ENCODE measurements around the gene ZNF234.
"Not testable (repeated sequence)": the region's sequence is repeated elsewhere in the genome, so short reads cannot be mapped to it uniquely, and the experiment has no call there.

The ZNF234 gene

GRCh38 chr19:44141191-44142058, at the start of gene ZNF234:
TSS of gene ZNF234 (plus strand) at chr19:44141554. CDS start at chr19:44144633, 3,079 bp downstream.
- DNase-seq (ENCODE audit: low spot score) (peak; percentile 90), FAIRE-seq (peak; percentile 44)

GRCh38 chr19:44092108-44092507, 49.2 kb upstream of the ZNF234 start:
- no peak for FAIRE-seq

GRCh38 chr19:44093931-44094765, 47.2 kb upstream of the ZNF234 start, which contains the start of gene ZNF224:
TSS of gene ZNF224 (plus strand) at chr19:44094361. CDS start at chr19:44097874, 3,513 bp downstream.
- FAIRE-seq = no peak
- DNase-seq (ENCODE audit: low spot score) = peak; percentile 94

More at GRCh38 chr19:44092108-44092507, 49.2 kb upstream of the ZNF234 start:
- DNase-seq (ENCODE audit: low spot score) = no peak

DNA sequence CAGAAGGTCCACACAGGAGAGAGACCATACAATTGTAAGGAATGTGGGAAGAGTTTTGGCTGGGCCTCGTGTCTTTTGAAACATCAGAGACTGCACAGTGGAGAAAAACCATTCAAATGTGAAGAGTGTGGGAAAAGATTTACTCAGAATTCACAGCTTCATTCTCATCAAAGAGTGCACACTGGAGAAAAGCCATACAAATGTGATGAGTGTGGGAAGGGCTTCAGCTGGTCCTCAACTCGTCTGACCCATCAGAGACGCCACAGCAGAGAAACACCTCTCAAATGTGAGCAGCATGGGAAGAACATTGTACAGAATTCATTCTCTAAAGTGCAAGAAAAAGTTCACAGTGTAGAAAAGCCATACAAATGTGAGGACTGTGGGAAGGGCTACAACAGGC, 33.6 kb upstream of the ZNF234 start:
- FAIRE-seq (no peak), DNase-seq (ENCODE audit: low spot score) (no peak)

- DNase-seq (ENCODE audit: low spot score) (no peak), FAIRE-seq (no peak)
Measured at GRCh38 chr19:44109458-44109857, 31.9 kb upstream of the ZNF234 start.

GRCh38 chr19:44111910-44112463, 29.4 kb upstream of the ZNF234 start:
- FAIRE-seq = no peak
- DNase-seq (ENCODE audit: low spot score) = peak; percentile 17

- no peak for DNase-seq (ENCODE audit: low spot score)
- no peak for FAIRE-seq
Measured at GRCh38 chr19:44112802-44113137, 28.6 kb upstream of the ZNF234 start.

GRCh38 chr19:44113138-44113783, 28.1 kb upstream of the ZNF234 start, which contains the start of gene ZNF225:
TSS of gene ZNF225 (plus strand) at chr19:44113399. CDS start at chr19:44115828, 2,429 bp downstream.
- DNase-seq (ENCODE audit: low spot score) (peak; percentile 94), FAIRE-seq (no peak)

- FAIRE-seq (no peak), DNase-seq (ENCODE audit: low spot score) (peak; percentile 18)
Measured at GRCh38 chr19:44113784-44114390, 27.5 kb upstream of the ZNF234 start.

GRCh38 chr19:44121162-44121561, 20.2 kb upstream of the ZNF234 start:
- FAIRE-seq; DNase-seq (ENCODE audit: low spot score): not testable (repeated sequence)

GRCh38 chr19:44131955-44132354, 9.4 kb upstream of the ZNF234 start:
- no peak for FAIRE-seq

DNA sequence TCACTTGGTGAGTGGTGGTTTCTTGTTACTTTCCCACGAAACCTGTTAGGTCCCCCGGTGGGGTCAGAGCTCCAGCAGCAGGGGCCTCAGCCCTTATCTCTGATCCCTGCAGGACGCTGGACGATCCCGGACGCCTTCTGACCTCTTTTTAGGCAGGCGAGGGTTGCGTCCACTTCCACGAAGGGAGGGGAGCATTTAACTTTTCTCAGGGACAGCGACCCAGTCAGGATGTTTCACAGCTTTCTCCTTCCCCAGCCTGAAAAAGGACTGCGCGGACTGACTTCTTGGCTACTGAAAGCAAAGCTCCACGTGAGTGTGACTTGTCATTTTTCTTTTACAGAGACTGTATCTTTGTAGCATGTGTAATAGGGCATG, 692 bp downstream of the ZNF234 start:
- DNase-seq (ENCODE audit: low spot score) = peak; percentile 6

More at GRCh38 chr19:44131955-44132354, 9.4 kb upstream of the ZNF234 start:
- DNase-seq (ENCODE audit: low spot score) = no peak

DNA sequence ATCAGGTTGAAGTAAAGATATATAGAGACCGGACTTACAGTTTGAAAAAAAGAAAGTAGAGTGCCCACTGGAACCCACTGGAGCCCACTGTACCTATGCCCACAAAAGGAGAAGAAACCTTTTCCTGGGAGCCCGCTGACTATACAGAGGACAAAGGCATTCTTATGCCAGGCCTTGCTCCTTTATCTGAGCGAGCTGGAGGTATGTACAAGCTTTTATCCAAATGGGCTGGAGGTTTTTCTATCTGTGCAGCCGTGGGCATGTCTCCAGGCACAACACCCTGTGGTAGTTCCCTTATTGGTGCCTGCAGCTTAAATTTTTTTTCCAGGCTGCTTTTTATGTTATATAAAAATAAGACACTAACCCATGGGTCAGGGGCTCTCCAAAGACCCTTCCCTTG, 8.4 kb downstream of the ZNF234 start:
- FAIRE-seq = no peak
- no peak for DNase-seq (ENCODE audit: low spot score)

More for the DNA sequence above, 692 bp downstream of the ZNF234 start:
- no peak for FAIRE-seq

DNA sequence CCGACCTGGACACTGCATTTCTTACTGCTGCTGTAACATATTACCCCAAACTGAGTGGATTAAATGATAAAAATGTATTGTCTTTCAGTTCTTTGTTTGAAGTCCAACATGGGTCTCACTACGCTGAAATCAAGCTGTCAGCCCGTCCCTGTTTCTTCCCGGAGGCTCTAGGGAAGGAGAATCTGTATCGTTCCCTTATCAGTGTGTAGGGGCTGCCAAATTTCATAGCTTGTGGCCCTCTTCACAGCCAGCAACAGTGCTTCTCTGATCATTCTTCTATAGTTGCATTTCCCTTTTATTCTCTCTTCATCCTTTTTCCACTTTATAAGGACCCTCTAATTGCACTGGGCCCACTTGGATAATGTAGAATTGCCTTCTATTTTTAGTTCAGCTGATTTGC, 10.1 kb downstream of the ZNF234 start:
- no peak for FAIRE-seq
- no peak for DNase-seq (ENCODE audit: low spot score)

DNA sequence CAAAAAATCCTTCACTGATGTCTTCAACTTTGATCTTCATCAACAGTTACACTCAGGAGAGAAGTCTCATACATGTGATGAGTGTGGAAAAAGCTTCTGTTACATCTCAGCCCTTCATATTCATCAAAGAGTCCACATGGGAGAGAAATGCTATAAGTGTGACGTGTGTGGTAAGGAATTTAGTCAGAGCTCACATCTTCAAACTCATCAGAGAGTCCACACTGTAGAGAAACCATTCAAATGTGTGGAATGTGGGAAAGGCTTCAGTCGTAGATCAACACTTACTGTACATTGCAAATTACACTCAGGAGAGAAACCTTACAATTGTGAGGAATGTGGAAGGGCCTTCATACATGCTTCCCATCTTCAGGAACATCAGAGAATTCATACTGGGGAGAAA, 15.1 kb downstream of the ZNF234 start:
- DNase-seq (ENCODE audit: low spot score) (no peak), FAIRE-seq (peak; percentile 74)

GRCh38 chr19:44163789-44164188, 22.4 kb downstream of the ZNF234 start:
- DNase-seq (ENCODE audit: low spot score) (no peak), FAIRE-seq (no peak)

DNA sequence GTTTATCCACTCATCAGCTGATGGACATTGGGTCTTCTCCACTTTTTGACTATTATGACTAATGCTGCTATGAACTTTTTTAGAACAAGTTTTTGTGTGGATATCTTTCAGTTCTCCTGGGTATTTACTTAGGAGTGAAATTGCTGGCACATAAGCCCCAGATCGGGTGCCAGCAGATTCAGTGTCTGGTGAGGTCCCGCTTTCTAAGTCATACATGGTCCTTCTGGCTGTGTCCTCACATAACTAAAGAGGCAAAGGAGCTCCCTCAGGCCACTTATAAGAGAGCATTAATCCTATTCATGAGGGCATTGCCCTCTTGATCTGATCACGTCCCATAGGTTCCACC, 22.9 kb downstream of the ZNF234 start:
- DNase-seq (ENCODE audit: low spot score) (no peak), FAIRE-seq (no peak)

DNA sequence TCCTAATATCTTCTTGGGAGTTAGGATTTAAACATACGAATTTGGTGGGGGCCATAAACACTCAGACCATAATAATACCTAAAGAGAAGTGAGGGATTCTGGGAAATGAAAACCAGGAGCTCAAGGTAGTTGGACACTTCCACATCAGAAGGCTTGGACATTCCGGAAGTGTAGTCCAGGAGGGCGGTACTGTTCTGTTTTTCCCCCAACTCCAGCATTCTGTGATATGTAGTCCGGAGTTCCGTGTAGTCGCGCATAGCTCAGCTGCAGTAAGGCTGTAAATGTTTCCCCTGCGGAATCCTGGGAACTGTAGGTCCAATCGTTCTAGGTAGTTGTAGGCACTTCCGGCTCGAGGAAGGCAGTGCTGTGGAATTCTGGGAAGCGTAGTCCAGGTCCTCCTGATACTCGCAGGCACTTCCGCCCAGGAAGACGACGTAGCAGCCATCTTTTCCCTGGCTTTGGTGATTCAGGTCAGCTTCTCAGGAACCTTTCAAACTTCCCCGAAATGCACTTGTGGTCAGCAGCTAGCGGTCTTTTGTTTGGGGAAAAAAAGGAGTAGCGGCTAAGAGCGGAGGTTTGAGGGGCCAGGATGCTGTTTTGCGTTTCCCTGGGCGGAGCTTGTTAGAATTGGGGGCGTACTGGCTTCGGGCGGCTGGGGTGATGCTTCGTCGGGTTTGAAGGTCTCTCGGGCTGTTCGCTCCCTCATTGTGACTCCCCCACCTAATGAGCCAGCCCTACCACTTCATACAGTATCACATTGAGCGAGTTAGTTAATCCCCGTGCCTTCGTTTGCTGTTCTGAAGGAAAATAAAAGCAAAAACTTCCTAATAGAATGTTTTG, 23.5 kb downstream of the ZNF234 start, which contains the start of gene ZNF226:
Gene ZNF226, plus strand, starts transcription at position 428 of the 840 bp plus-strand sequence. CDS start 4,981 bp downstream, outside the sequence.
- DNase-seq (ENCODE audit: low spot score) (peak; percentile 95), FAIRE-seq (no peak)

- not testable (repeated sequence) for DNase-seq (ENCODE audit: low spot score); FAIRE-seq
Measured at GRCh38 chr19:44170660-44171059, 29.3 kb downstream of the ZNF234 start.

DNA sequence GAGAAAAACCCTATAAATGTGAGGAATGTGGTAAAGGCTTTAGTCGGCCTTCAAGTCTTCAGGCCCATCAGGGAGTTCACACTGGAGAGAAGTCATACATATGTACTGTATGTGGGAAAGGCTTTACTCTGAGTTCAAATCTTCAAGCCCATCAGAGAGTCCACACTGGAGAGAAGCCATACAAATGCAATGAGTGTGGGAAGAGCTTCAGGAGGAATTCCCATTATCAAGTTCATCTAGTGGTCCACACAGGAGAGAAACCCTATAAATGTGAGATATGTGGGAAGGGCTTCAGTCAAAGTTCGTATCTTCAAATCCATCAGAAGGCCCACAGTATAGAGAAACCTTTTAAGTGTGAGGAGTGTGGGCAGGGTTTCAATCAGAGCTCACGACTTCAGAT, 35.2 kb downstream of the ZNF234 start:
- FAIRE-seq (no peak), DNase-seq (ENCODE audit: low spot score) (no peak)

All from urothelium cell line (cell line).